SH-SY5Y (cell line): ENCODE results near the gene NELFA.

Experiments
- GATA2 ChIP-seq: IDR thresholded peaks from 2 replicates; pipeline ENCODE4 v1.6.1; 2011; ENCODE audit warnings: mild to moderate bottlenecking, low read depth, low read length
- GATA3 ChIP-seq: IDR thresholded peaks from 2 replicates; pipeline ENCODE4 v1.6.1; 2011; ENCODE audit warnings: low read depth, mild to moderate bottlenecking, low read length, moderate library complexity

- TF ChIP-seq GATA2: no peak
- TF ChIP-seq GATA3: no peak
Observed at GRCh38 chr4:2047781-2048581, 39.2 kb upstream of the NELFA start.
